HCT116 (cell line): ENCODE measurements around the gene CRELD2. TPM values are rescaled to one million over a fixed set of nuclear protein-coding genes. Genes with fewer than 3 reads are reported as not detected.

Source experiments
- ATAC-seq: fragments of 200-7000 bp; cut with Tn5 transposase; 2 replicates; pipeline ENCODE4 v1.9.1; 2020; ENCODE audit warnings: mild to moderate bottlenecking, moderate library complexity
- BruUV-seq: library from RNA; stranded (reverse); fragments of 400-500 nt; replicated peaks from 2 replicates; lab custom pipeline; 2021; lab: Mats Ljungman, UMichigan
- CTCF ChIA-PET: fragments of 300-600 bp; sonication (Branson Sonifier 250); formaldehyde crosslinking; loops from one replicate; lab custom pipeline; 2021; ENCODE audit warnings: antibody characterized with exemption; lab: Charles Lee
- POLR2A ChIA-PET: fragments of 300-600, 350-600 bp; sonication (Branson Sonifier 250); formaldehyde crosslinking; loops from one replicate; lab custom pipeline; 2021; ENCODE audit warnings: antibody characterized with exemption; lab: Charles Lee
- RAD21 ChIA-PET, 2 experiments: fragments of 300-600 bp; sonication (Branson Sonifier 250); formaldehyde crosslinking; loops; one replicate each; lab custom pipeline; 2023; ENCODE audit warnings: low total read pairs in 2 of 2; ENCODE audit not compliant: uncharacterized antibody in 2 of 2, unreplicated experiment in 2 of 2, low non-redundant PET in 1 of 2; lab: Charles Lee
- DNase-seq: peaks from one replicate; pipeline ENCODE4 v3.0.0-alpha.2; 2010; ENCODE audit warnings: low read depth, low spot score
- H2AFZ ChIP-seq: fragments of 200-600 bp; shearing (Covaris generic), sonication (generic); 2 replicates; pipeline ENCODE4 v1.6.1; 2017; ENCODE audit warnings: low read depth, mixed run types, mixed read lengths, antibody characterized with exemption, low read length; ENCODE audit not compliant: poor library complexity, severe bottlenecking
- H3K27ac ChIP-seq: 2 replicates; pipeline ENCODE4 v1.5.1; 2012; ENCODE audit warnings: low read depth, low read length
- H3K27me3 ChIP-seq: fragments of 200-600 bp; sonication (generic); 2 replicates; pipeline ENCODE4 v1.6.1; 2016; ENCODE audit warnings: mixed run types, low read length, mixed read lengths; ENCODE audit not compliant: insufficient read depth
- H3K36me3 ChIP-seq, 2 experiments: fragments of 200-500 bp in 1 of 2; fragments of 200-600 bp in 1 of 2; sonication (Bioruptor generic) in 1 of 2; sonication (generic) in 1 of 2; 2 replicates each; pipeline versions ENCODE4 v1.5.1 to v1.6.1; 2014 to 2016; ENCODE audit warnings: low read length in 2 of 2, inconsistent platforms in 1 of 2, mixed read lengths in 1 of 2, mixed run types in 1 of 2; ENCODE audit not compliant: insufficient read depth in 2 of 2, control insufficient read depth in 1 of 2
- H3K4me1 ChIP-seq, 2 experiments: fragments of 200-600 bp in 1 of 2; sonication (generic) in 1 of 2; 2 replicates each; pipeline versions ENCODE4 v1.5.1 to v1.6.1; 2012 to 2017; ENCODE audit warnings: low read length in 2 of 2, inconsistent platforms in 1 of 2, mild to moderate bottlenecking in 1 of 2, mixed read lengths in 1 of 2, mixed run types in 1 of 2, moderate library complexity in 1 of 2; ENCODE audit not compliant: insufficient read depth in 2 of 2, control insufficient read depth in 1 of 2
- H3K4me2 ChIP-seq: fragments of 200-600 bp; sonication (generic); 2 replicates; pipeline ENCODE4 v1.6.1; 2017; ENCODE audit warnings: mixed run types, low read length, mixed read lengths
- H3K4me3 ChIP-seq, 2 experiments: fragments of 200-600 bp in 1 of 2; sonication (generic) in 1 of 2; replicated peaks in 1 of 2; 2 replicates each; pipeline ENCODE4 v1.5.1; 2011 to 2016; ENCODE audit warnings: low read length in 2 of 2, control low read depth in 1 of 2, low read depth in 1 of 2, mild to moderate bottlenecking in 1 of 2, mixed read lengths in 1 of 2, mixed run types in 1 of 2
- H3K79me2 ChIP-seq: fragments of 200-600 bp; sonication (generic); 2 replicates; pipeline ENCODE4 v1.6.1; 2017; ENCODE audit warnings: mild to moderate bottlenecking, mixed run types, low read length, moderate library complexity, mixed read lengths; ENCODE audit not compliant: insufficient read depth
- H3K9ac ChIP-seq: fragments of 200-600 bp; sonication (generic); 2 replicates; pipeline ENCODE4 v1.6.1; 2016; ENCODE audit warnings: low read length, mixed read lengths
- H3K9me2 ChIP-seq: fragments of 200-600 bp; sonication (generic), shearing (Covaris generic); 2 replicates; pipeline ENCODE4 v1.6.1; 2017; ENCODE audit warnings: mixed run types, mild to moderate bottlenecking, moderate library complexity; ENCODE audit not compliant: insufficient read depth
- H3K9me3 ChIP-seq, 2 experiments: fragments of 200-500 bp in 1 of 2; fragments of 200-600 bp in 1 of 2; sonication (Bioruptor generic) in 1 of 2; sonication (generic) in 1 of 2; 2 replicates each; pipeline ENCODE4 v1.6.1; 2014 to 2017; ENCODE audit warnings: low read length in 2 of 2, mixed read lengths in 2 of 2, inconsistent platforms in 1 of 2, low read depth in 1 of 2, mild to moderate bottlenecking in 1 of 2, mixed run types in 1 of 2, moderate library complexity in 1 of 2; ENCODE audit not compliant: control insufficient read depth in 1 of 2, insufficient read depth in 1 of 2
- H4K20me1 ChIP-seq: fragments of 200-600 bp; sonication (generic), shearing (Covaris generic); 2 replicates; pipeline ENCODE4 v1.6.1; 2017; ENCODE audit warnings: mixed run types, mild to moderate bottlenecking, moderate library complexity; ENCODE audit not compliant: insufficient read depth
- EGR1 ChIP-seq: IDR thresholded peaks from 2 replicates; pipeline ENCODE4 v1.6.1; 2012; ENCODE audit warnings: low read depth
- ELF1 ChIP-seq: IDR thresholded peaks from 2 replicates; pipeline ENCODE4 v1.6.1; 2012; ENCODE audit warnings: low read depth, borderline replicate concordance
- EZH2 ChIP-seq: fragments of 200-600 bp; sonication (generic); IDR thresholded peaks from 2 replicates; pipeline ENCODE4 v1.6.1; 2017; ENCODE audit warnings: antibody characterized with exemption, mixed run types
- FOSL1 ChIP-seq: IDR thresholded peaks from 2 replicates; pipeline ENCODE4 v1.6.1; 2012; ENCODE audit warnings: low read depth
- JUND ChIP-seq: IDR thresholded peaks from 2 replicates; pipeline ENCODE4 v1.6.1; 2012
- POLR2AphosphoS5 ChIP-seq: IDR thresholded peaks from 2 replicates; pipeline ENCODE4 v1.6.1; 2011; ENCODE audit warnings: mild to moderate bottlenecking, low read depth, low read length, moderate library complexity
- RAD21 ChIP-seq: IDR thresholded peaks from 2 replicates; pipeline ENCODE4 v1.6.1; 2012; ENCODE audit warnings: low read depth, mild to moderate bottlenecking
- SIN3A ChIP-seq: IDR thresholded peaks from 2 replicates; pipeline ENCODE4 v1.6.1; 2012; ENCODE audit warnings: low read depth
- SRF ChIP-seq: IDR thresholded peaks from 2 replicates; pipeline ENCODE4 v1.6.1; 2012; ENCODE audit warnings: low read depth
- YY1 ChIP-seq: IDR thresholded peaks from 2 replicates; pipeline ENCODE4 v1.6.1; 2011; ENCODE audit warnings: low read length, low read depth, moderate library complexity, mild to moderate bottlenecking; ENCODE audit not compliant: insufficient replicate concordance; ENCODE audit errors: extremely low read depth
- ZNF274 ChIP-seq: fragments of 200-500 bp; sonication (Bioruptor generic); IDR thresholded peaks from 2 replicates; pipeline ENCODE4 v1.6.1; 2014; ENCODE audit warnings: mild to moderate bottlenecking, low read depth, low read length, inconsistent platforms
- intact Hi-C: fragments of 100-400 bp; cut with micrococcal nuclease; formaldehyde crosslinking; loops from 2 replicates; pipeline ENCODE4 v1.10.0; 2022
- total RNA-seq: library from RNA; stranded (reverse); gene quantifications from one replicate; pipeline ENCODE4 v1.2.1, GENCODE V29; 2021; ENCODE audit not compliant: unreplicated experiment
- TF ChIP-seq, protein P1 (sequence below), 3 experiments: fragments of 200-600 bp in 1 of 3; sonication (generic) in 1 of 3; IDR thresholded peaks in 2 of 3; conservative IDR thresholded peaks in 1 of 3; 2 replicates each; pipeline ENCODE4 v1.5.1; 2012 to 2017; ENCODE audit warnings: low read depth in 2 of 3, low read length in 2 of 3, antibody characterized with exemption in 1 of 3, borderline replicate concordance in 1 of 3, control low read depth in 1 of 3, mild to moderate bottlenecking in 1 of 3, mixed read lengths in 1 of 3, mixed run types in 1 of 3, moderate library complexity in 1 of 3; ENCODE audit not compliant: insufficient read depth in 1 of 3
- TF ChIP-seq, protein P2 (sequence below): IDR thresholded peaks from 2 replicates; pipeline ENCODE4 v1.6.1; 2012
- TF ChIP-seq, protein P3 (sequence below): IDR thresholded peaks from 2 replicates; pipeline ENCODE4 v1.6.1; 2012; ENCODE audit warnings: low read depth
- TF ChIP-seq, protein P4 (sequence below): IDR thresholded peaks from 2 replicates; pipeline ENCODE4 v1.6.1; 2011; ENCODE audit warnings: mild to moderate bottlenecking, low read length, moderate library complexity; ENCODE audit not compliant: insufficient replicate concordance; ENCODE audit errors: extremely low read depth
- TF ChIP-seq, protein P5 (sequence below): IDR thresholded peaks from 2 replicates; pipeline ENCODE4 v1.6.1; 2012

The CRELD2 gene
- total RNA-seq, 1 experiment from 2014 or later: 45.8 TPM

DNA sequence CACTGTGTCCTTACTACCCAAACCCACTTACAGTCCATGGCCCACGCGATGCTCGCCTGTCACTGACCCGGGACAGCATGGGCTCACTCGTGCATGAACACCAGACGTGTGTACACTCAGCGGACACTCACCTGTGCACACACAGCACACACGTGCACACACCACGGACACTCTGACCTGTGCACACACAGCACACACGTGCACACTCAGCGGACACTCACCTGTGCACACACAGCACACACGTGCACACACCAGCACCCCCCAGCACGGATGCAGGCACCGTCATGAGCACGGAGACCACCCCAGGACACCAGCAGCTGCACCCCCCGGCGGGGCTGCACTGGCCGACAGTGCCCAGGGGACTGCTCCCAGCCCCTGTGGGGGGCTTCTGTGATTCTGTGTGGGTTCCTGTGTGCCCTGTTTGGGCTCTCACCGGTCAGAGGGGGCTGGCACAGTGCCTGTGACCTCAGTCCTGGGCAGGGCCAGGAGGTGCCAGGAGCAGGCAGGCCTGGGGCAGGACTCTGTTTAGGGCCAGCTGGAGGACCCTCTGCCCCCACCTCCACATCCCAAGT, 20.2 kb downstream of the CRELD2 start:
- POLR2A ChIA-PET: no interaction called here
- no peaks in the 10 kb centered on the region for H3K27me3 ChIP-seq
- RAD21 ChIA-PET: no interaction called here
- no peak for DNase-seq
- TF ChIP-seq EZH2 (no peak), YY1 (no peak), ELF1 (no peak), EGR1 (no peak), FOSL1 (no peak), RAD21 (no peak), POLR2AphosphoS5 (no peak), SRF (no peak), JUND (no peak), ZNF274 (no peak), SIN3A (no peak)
- TF ChIP-seq, protein P1, sequence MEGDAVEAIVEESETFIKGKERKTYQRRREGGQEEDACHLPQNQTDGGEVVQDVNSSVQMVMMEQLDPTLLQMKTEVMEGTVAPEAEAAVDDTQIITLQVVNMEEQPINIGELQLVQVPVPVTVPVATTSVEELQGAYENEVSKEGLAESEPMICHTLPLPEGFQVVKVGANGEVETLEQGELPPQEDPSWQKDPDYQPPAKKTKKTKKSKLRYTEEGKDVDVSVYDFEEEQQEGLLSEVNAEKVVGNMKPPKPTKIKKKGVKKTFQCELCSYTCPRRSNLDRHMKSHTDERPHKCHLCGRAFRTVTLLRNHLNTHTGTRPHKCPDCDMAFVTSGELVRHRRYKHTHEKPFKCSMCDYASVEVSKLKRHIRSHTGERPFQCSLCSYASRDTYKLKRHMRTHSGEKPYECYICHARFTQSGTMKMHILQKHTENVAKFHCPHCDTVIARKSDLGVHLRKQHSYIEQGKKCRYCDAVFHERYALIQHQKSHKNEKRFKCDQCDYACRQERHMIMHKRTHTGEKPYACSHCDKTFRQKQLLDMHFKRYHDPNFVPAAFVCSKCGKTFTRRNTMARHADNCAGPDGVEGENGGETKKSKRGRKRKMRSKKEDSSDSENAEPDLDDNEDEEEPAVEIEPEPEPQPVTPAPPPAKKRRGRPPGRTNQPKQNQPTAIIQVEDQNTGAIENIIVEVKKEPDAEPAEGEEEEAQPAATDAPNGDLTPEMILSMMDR (IDR thresholded peaks at IDR 0.05 in 2 of 3, conservative IDR thresholded peaks at IDR 0.05 in 1 of 3; ENCODE audit: borderline replicate concordance in 1 of 3, insufficient read depth in 1 of 3, low read depth in 2 of 3, low read length in 2 of 3): no peak
- TF ChIP-seq, protein P2, sequence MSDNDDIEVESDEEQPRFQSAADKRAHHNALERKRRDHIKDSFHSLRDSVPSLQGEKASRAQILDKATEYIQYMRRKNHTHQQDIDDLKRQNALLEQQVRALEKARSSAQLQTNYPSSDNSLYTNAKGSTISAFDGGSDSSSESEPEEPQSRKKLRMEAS: no peak
- TF ChIP-seq, protein P3, sequence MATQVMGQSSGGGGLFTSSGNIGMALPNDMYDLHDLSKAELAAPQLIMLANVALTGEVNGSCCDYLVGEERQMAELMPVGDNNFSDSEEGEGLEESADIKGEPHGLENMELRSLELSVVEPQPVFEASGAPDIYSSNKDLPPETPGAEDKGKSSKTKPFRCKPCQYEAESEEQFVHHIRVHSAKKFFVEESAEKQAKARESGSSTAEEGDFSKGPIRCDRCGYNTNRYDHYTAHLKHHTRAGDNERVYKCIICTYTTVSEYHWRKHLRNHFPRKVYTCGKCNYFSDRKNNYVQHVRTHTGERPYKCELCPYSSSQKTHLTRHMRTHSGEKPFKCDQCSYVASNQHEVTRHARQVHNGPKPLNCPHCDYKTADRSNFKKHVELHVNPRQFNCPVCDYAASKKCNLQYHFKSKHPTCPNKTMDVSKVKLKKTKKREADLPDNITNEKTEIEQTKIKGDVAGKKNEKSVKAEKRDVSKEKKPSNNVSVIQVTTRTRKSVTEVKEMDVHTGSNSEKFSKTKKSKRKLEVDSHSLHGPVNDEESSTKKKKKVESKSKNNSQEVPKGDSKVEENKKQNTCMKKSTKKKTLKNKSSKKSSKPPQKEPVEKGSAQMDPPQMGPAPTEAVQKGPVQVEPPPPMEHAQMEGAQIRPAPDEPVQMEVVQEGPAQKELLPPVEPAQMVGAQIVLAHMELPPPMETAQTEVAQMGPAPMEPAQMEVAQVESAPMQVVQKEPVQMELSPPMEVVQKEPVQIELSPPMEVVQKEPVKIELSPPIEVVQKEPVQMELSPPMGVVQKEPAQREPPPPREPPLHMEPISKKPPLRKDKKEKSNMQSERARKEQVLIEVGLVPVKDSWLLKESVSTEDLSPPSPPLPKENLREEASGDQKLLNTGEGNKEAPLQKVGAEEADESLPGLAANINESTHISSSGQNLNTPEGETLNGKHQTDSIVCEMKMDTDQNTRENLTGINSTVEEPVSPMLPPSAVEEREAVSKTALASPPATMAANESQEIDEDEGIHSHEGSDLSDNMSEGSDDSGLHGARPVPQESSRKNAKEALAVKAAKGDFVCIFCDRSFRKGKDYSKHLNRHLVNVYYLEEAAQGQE: no peak
- TF ChIP-seq, protein P4, sequence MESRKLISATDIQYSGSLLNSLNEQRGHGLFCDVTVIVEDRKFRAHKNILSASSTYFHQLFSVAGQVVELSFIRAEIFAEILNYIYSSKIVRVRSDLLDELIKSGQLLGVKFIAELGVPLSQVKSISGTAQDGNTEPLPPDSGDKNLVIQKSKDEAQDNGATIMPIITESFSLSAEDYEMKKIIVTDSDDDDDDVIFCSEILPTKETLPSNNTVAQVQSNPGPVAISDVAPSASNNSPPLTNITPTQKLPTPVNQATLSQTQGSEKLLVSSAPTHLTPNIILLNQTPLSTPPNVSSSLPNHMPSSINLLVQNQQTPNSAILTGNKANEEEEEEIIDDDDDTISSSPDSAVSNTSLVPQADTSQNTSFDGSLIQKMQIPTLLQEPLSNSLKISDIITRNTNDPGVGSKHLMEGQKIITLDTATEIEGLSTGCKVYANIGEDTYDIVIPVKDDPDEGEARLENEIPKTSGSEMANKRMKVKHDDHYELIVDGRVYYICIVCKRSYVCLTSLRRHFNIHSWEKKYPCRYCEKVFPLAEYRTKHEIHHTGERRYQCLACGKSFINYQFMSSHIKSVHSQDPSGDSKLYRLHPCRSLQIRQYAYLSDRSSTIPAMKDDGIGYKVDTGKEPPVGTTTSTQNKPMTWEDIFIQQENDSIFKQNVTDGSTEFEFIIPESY: no peak
- TF ChIP-seq, protein P5, sequence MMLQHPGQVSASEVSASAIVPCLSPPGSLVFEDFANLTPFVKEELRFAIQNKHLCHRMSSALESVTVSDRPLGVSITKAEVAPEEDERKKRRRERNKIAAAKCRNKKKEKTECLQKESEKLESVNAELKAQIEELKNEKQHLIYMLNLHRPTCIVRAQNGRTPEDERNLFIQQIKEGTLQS: no peak
- TF ChIP-seq, all 23 proteins: peak for 0
- Histone ChIP-seq H3K36me3 (no peaks in the 10 kb centered on the region), H3K27ac (no peak overlapping the region), H3K4me1 (peaks cover 21 to 27% of the 10 kb centered on the region in 2 experiments), H3K9me2 (no peaks in the 10 kb centered on the region), H3K79me2 (no peaks in the 10 kb centered on the region), H3K9me3 (no peaks in the 10 kb centered on the region), H2AFZ (no peak overlapping the region), H4K20me1 (no peaks in the 10 kb centered on the region), H3K4me2 (no peak overlapping the region), H3K4me3 (no peak overlapping the region), H3K9ac (no peak overlapping the region)
- no peak for ATAC-seq
- CTCF ChIA-PET: no interaction called here
- BruUV-seq: no TSS peak
- intact Hi-C loops: loop anchor here (10.0 kb wide), 1 partner anchor 266 kb away; the partner anchor contains the start of gene SELENOO
